Ovary (tissue), 9 donors: ENCODE measurements around the gene PYY. TPM values are rescaled to one million over a fixed set of nuclear protein-coding genes. Genes with fewer than 3 reads are reported as not detected.
"Not testable (repeated sequence)": the region's sequence is repeated elsewhere in the genome, so short reads cannot be mapped to it uniquely, and the experiment has no call there.

Experiments
- DNase-seq, 5 donors: peaks; one replicate each; pipeline ENCODE4 v3.0.0-alpha.2; 2019 to 2020
- H3K27ac ChIP-seq, 2 donors: fragments of 200-600 bp; one replicate each; pipeline versions ENCODE4 v1.5.1 to v1.8.0; 2019 to 2022
- H3K27me3 ChIP-seq: fragments of 200-600 bp; one replicate; pipeline ENCODE4 v1.8.0; 2022
- H3K36me3 ChIP-seq: fragments of 200-600 bp; sonication (generic); one replicate; pipeline ENCODE4 v1.5.1; 2019
- H3K4me1 ChIP-seq: one replicate; pipeline ENCODE4 v1.8.1; 2013; ENCODE audit warnings: mild to moderate bottlenecking, moderate library complexity; ENCODE audit not compliant: insufficient read depth
- H3K4me3 ChIP-seq: fragments of 200-600 bp; sonication (generic); one replicate; pipeline ENCODE4 v1.5.1; 2017
- H3K9me3 ChIP-seq, 2 donors: fragments of 200-600 bp in 1 of 2; sonication (generic) in 1 of 2; one replicate each; pipeline versions ENCODE4 v1.5.1 to v1.8.1; 2013 to 2019; ENCODE audit warnings: mild to moderate bottlenecking in 1 of 2, moderate library complexity in 1 of 2
- CTCF ChIP-seq, 3 donors: fragments of 450-650 bp in 2 of 3; fragments of 200-600 bp in 1 of 3; IDR thresholded peaks; one replicate each; pipeline versions ENCODE4 v1.5.1 to v1.8.0; 2016 to 2022; ENCODE audit warnings: antibody characterized with exemption in 3 of 3, mild to moderate bottlenecking in 1 of 3
- EP300 ChIP-seq: sonication (generic); formaldehyde crosslinking; IDR thresholded peaks from one replicate; pipeline ENCODE4 v1.6.1; 2017; ENCODE audit warnings: antibody characterized with exemption
- POLR2A ChIP-seq: fragments of 450-650 bp; IDR thresholded peaks from one replicate; pipeline ENCODE4 v1.6.1; 2017; ENCODE audit warnings: antibody characterized with exemption, mild to moderate bottlenecking, moderate library complexity
- WGBS, 3 donors: extraction: QIAGEN DNeasy Blood & Tissue Kit in 1 of 3; methylation state at CpG; one replicate each; pipeline versions ENCODE4 v1.1.5 to v1.1.7; 2013 to 2017; 5-methylcytosine and 5-hydroxymethylcytosine counted together
- intact Hi-C, 4 donors: fragments of 100-400 bp; cut with DNase I; formaldehyde crosslinking; loops; one replicate each; pipeline versions ENCODE4 v1.11.0 to v1.15.1; 2022 to 2023
- polyA plus RNA-seq, 2 donors: library from polyadenylated mRNA; stranded (reverse); fragments of 200-250 nt in 1 of 2; fragments of 350-450 nt in 1 of 2; fragmentation: Illumina TruSeq in 1 of 2; extraction: RNeasy Lipid Tissue Mini Kit (QIAGEN cat#74804) in 1 of 2; gene quantifications; one replicate each; pipeline ENCODE4 v1.2.3, GENCODE V29; 2013 to 2014
- total RNA-seq, 7 donors: library from RNA; depleted of rRNA in 2 of 7; stranded (reverse); fragments of >200 nt in 2 of 7; fragmentation: NEBNext Ultra II Directional in 3 of 7; extraction: Animal tissue kit (Norgen Biotek cat#: 25700) in 3 of 7; gene quantifications; one replicate each; pipeline versions ENCODE4 v1.1.0 to v1.2.4, GENCODE V29; 2016 to 2023
- donor health status: DM: no; HTN: no; CAD: no; lungs with moderate emphysema.
- donor health status: DM: no; HTN: no; CAD: no.
- donor health status: Bipolar disorder and iron deficiency.
- donor health status: DM: yes; HTN: yes; CAD: no.
- donor health status: DM: no; HTN: no; CAD: no.
- donor health status: DM: yes; HTN: yes; CAD: no.

PYY gene
- total and polyA plus RNA-seq, 9 donors: 0.18 to 1.1 (median 0.69) TPM; not detected in 6

- 80 to 89% (median 81%) methylated on average over 12 of the region's 12 CpGs for WGBS, 3 donors
- H3K27ac ChIP-seq: no peak overlapping the region
- TF ChIP-seq CTCF (IDR thresholded peaks at IDR 0.05): no peak
- no peak for TF ChIP-seq POLR2A
- TF ChIP-seq EP300: no peak
- no peak overlapping the region for H3K4me3 ChIP-seq
- H3K9me3 ChIP-seq: no peaks in the 10 kb centered on the region
- H3K4me1 ChIP-seq: peaks cover 2% of the 10 kb centered on the region
- no peak for DNase-seq
- no peaks in the 10 kb centered on the region for H3K36me3 ChIP-seq
- intact Hi-C loops: no loop called here
- peaks cover 2% of the 10 kb centered on the region for H3K27me3 ChIP-seq
Observed at GRCh38 chr17:44000141-44000860, 46.6 kb upstream of the PYY start.

GRCh38 chr17:43999024-43999423 is 45.3 kb upstream of the PYY start:
- H3K36me3 ChIP-seq: no peaks in the 10 kb centered on the region
- intact Hi-C loops: loop anchor here in 1 of 4 donors (10.0 kb wide), 1 partner anchor 64 kb away; no protein-coding TSS in a partner anchor
- TF ChIP-seq EP300: no peak
- TF ChIP-seq POLR2A: no peak
- no peak for TF ChIP-seq CTCF (IDR thresholded peaks at IDR 0.05)
- H3K9me3 ChIP-seq: no peaks in the 10 kb centered on the region
- no peak for DNase-seq
- WGBS, 3 donors: 58 to 71% (median 60%) methylated on average over 4 of the region's 4 CpGs
- no peak overlapping the region for H3K4me3 ChIP-seq
- no peak overlapping the region for H3K27ac ChIP-seq
- H3K4me1 ChIP-seq: no peaks in the 10 kb centered on the region
- H3K27me3 ChIP-seq: peaks cover 2% of the 10 kb centered on the region

- Histone ChIP-seq H3K9me3 (no peaks in the 10 kb centered on the region), H3K27ac (no peak overlapping the region), H3K4me1 (no peaks in the 10 kb centered on the region), H3K36me3 (no peaks in the 10 kb centered on the region), H3K27me3 (no peaks in the 10 kb centered on the region), H3K4me3 (no peak overlapping the region)
- no peak for TF ChIP-seq EP300
- TF ChIP-seq POLR2A: no peak
- no peak for TF ChIP-seq CTCF (IDR thresholded peaks at IDR 0.05)
- no peak for DNase-seq
- WGBS, 3 donors: 78 to 88% (median 79%) methylated on average over 3 of the region's 3 CpGs
- intact Hi-C loops: loop anchor here in 1 of 4 donors (10.0 kb wide), 1 partner anchor 64 kb away; no protein-coding TSS in a partner anchor
Observed at GRCh38 chr17:43998552-43998951, 44.8 kb upstream of the PYY start.

DNA sequence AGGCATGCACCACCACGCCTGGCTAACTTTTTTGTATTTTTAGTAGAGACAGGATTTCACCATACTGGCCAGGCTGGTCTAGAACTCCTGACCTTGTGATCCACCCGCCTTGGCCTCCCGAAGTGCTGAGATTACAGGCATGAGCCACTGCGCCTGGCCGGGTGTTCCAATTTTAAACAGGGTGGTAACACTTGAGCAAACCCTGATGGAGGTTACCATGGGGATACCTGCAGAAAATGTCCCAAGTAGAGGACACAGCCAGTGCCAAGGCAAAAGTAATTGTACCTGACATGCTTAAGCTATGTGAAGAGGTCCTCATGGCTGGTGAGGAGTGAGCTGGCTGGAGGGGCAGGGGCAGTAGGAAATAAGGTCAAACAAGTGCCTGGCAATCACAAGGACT is 43.4 kb upstream of the PYY start:
- H3K9me3 ChIP-seq, H3K27me3 ChIP-seq, DNase-seq, H3K4me3 ChIP-seq, H3K36me3 ChIP-seq, H3K4me1 ChIP-seq, H3K27ac ChIP-seq: not testable (repeated sequence)
- WGBS, 3 donors: 74 to 89% (median 84%) methylated on average over 5 of the region's 5 CpGs
- intact Hi-C loops: loop anchor here in 1 of 4 donors (10.0 kb wide), 1 partner anchor 62 kb away; no protein-coding TSS in a partner anchor

DNA sequence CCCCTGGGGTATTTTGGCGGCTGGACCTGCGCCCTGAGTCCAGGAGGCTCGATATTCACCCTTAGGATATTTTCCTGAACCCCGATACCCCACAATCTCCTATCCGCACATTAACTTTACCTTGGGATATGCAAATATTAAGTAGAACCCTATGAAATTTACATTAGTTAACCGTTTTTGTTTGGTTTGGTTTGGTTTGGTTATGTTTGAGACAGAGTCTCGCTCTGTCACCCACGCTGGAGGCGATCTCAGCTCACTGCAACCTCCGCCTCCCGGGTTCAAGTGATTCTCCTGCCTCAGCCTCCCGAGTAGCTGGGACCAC is 41.4 kb upstream of the PYY start:
- no peaks in the 10 kb centered on the region for H3K9me3 ChIP-seq
- no peaks in the 10 kb centered on the region for H3K4me1 ChIP-seq
- no peak for DNase-seq
- H3K36me3 ChIP-seq: no peaks in the 10 kb centered on the region
- H3K27me3 ChIP-seq: no peaks in the 10 kb centered on the region
- no peak overlapping the region for H3K4me3 ChIP-seq
- intact Hi-C loops: loop anchor here in 1 of 4 donors (10.0 kb wide), 1 partner anchor 60 kb away; no protein-coding TSS in a partner anchor
- no peak overlapping the region for H3K27ac ChIP-seq
- WGBS, 3 donors: 13 to 22% (median 14%) methylated on average over 12 of the region's 12 CpGs
- TF ChIP-seq CTCF (IDR thresholded peaks at IDR 0.05): no peak
- TF ChIP-seq POLR2A: no peak
- no peak for TF ChIP-seq EP300
